MCF 10A (cell line): Measurements from ENCODE around the gene PTBP2. TPM values are rescaled to one million over a fixed set of nuclear protein-coding genes. Genes with fewer than 3 reads are reported as not detected.
A peak's percentile ranks its signal among the peaks of the same experiment; 100 is the strongest.

Experiments
- BruUV-seq: library from RNA; stranded (reverse); fragments of 400-500 nt; replicated peaks from 2 replicates; lab custom pipeline; 2021; lab: Mats Ljungman, UMichigan
- CTCF ChIA-PET: fragments of 300-600 bp; sonication (Branson Sonifier 250); formaldehyde crosslinking; extraction: SDS; loops from one replicate; lab custom pipeline; 2021; ENCODE audit warnings: antibody characterized with exemption, inconsistent platforms; lab: Yijun Ruan, JAX
- POLR2A ChIA-PET: fragments of 300-600, 350-650 bp; sonication (Branson Sonifier 250); formaldehyde crosslinking; extraction: SDS; loops from one replicate; lab custom pipeline; 2020; ENCODE audit warnings: antibody characterized with exemption, inconsistent platforms; lab: Yijun Ruan, JAX
- DNase-seq: peaks from one replicate; pipeline ENCODE4 v3.0.0-alpha.2; 2018; ENCODE audit not compliant: unreplicated experiment
- H3K27ac Mint-ChIP-seq: one replicate; pipeline ENCODE4 v1.8.0; 2022; ENCODE audit warnings: mild to moderate bottlenecking, low read depth, mixed read lengths; ENCODE audit not compliant: unreplicated experiment
- H3K27me3 Mint-ChIP-seq: one replicate; pipeline ENCODE4 v1.8.0; 2022; ENCODE audit warnings: mixed read lengths; ENCODE audit not compliant: insufficient read depth, unreplicated experiment
- H3K36me3 Mint-ChIP-seq: one replicate; pipeline ENCODE4 v1.8.0; 2022; ENCODE audit warnings: mild to moderate bottlenecking, moderate library complexity, mixed read lengths; ENCODE audit not compliant: insufficient read depth, unreplicated experiment
- H3K4me1 Mint-ChIP-seq: one replicate; pipeline ENCODE4 v1.8.0; 2022; ENCODE audit warnings: mixed read lengths; ENCODE audit not compliant: insufficient read depth, unreplicated experiment
- H3K4me3 Mint-ChIP-seq: one replicate; pipeline ENCODE4 v1.8.0; 2022; ENCODE audit warnings: mild to moderate bottlenecking, moderate library complexity, mixed read lengths; ENCODE audit not compliant: unreplicated experiment
- H3K9me3 Mint-ChIP-seq: one replicate; pipeline ENCODE4 v1.8.0; 2022; ENCODE audit warnings: mixed read lengths; ENCODE audit not compliant: unreplicated experiment
- intact Hi-C: fragments of 100-400 bp; cut with micrococcal nuclease; formaldehyde crosslinking; loops from 2 replicates; pipeline ENCODE4 v1.14.1; 2022
- total RNA-seq: library from RNA; stranded (reverse); gene quantifications from 2 replicates; pipeline ENCODE4 v1.2.3, GENCODE V29; 2022
- TF ChIP-seq, protein P1 (sequence below): fragments of 200-600 bp; IDR thresholded peaks from one replicate; pipeline ENCODE4 v1.8.0; 2022; ENCODE audit warnings: antibody characterized with exemption, mild to moderate bottlenecking; ENCODE audit not compliant: unreplicated experiment

PTBP2 gene
- total RNA-seq, 1 experiment from 2014 or later: 17.3 TPM

GRCh38 chr1:96842215-96842614, 120.6 kb downstream of the PTBP2 start:
- Mint-ChIP-seq H3K27me3 (no peaks in the 10 kb centered on the region), H3K27ac (no peak overlapping the region), H3K36me3 (no peaks in the 10 kb centered on the region), H3K4me1 (no peaks in the 10 kb centered on the region), H3K4me3 (no peak overlapping the region), H3K9me3 (no peaks in the 10 kb centered on the region)
- TF ChIP-seq, protein P1, sequence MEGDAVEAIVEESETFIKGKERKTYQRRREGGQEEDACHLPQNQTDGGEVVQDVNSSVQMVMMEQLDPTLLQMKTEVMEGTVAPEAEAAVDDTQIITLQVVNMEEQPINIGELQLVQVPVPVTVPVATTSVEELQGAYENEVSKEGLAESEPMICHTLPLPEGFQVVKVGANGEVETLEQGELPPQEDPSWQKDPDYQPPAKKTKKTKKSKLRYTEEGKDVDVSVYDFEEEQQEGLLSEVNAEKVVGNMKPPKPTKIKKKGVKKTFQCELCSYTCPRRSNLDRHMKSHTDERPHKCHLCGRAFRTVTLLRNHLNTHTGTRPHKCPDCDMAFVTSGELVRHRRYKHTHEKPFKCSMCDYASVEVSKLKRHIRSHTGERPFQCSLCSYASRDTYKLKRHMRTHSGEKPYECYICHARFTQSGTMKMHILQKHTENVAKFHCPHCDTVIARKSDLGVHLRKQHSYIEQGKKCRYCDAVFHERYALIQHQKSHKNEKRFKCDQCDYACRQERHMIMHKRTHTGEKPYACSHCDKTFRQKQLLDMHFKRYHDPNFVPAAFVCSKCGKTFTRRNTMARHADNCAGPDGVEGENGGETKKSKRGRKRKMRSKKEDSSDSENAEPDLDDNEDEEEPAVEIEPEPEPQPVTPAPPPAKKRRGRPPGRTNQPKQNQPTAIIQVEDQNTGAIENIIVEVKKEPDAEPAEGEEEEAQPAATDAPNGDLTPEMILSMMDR: peak; percentile 11
- intact Hi-C loops: no loop called here
- DNase-seq: no peak
- ChIA-PET CTCF (no interaction called here), POLR2A (no interaction called here)
- no TSS peak for BruUV-seq

- no peak overlapping the region for H3K4me3 Mint-ChIP-seq
- BruUV-seq: no TSS peak
- POLR2A ChIA-PET: no interaction called here
- H3K9me3 Mint-ChIP-seq: no peaks in the 10 kb centered on the region
- no peaks in the 10 kb centered on the region for H3K4me1 Mint-ChIP-seq
- H3K36me3 Mint-ChIP-seq: no peaks in the 10 kb centered on the region
- TF ChIP-seq, protein P1: no peak
- H3K27me3 Mint-ChIP-seq: no peaks in the 10 kb centered on the region
- CTCF ChIA-PET: interaction anchor here (0.8 kb wide), 1 partner anchor 439 kb away, joined by 3 read pairs; no protein-coding TSS in a partner anchor
- DNase-seq: no peak
- H3K27ac Mint-ChIP-seq: no peak overlapping the region
- intact Hi-C loops: no loop called here
Observed at GRCh38 chr1:96843196-96843595, 121.6 kb downstream of the PTBP2 start.

- no peak overlapping the region for H3K27ac Mint-ChIP-seq
- DNase-seq: no peak
- no TSS peak for BruUV-seq
- intact Hi-C loops: no loop called here
- H3K27me3 Mint-ChIP-seq: no peaks in the 10 kb centered on the region
- POLR2A ChIA-PET: no interaction called here
- H3K9me3 Mint-ChIP-seq: no peaks in the 10 kb centered on the region
- TF ChIP-seq, protein P1: no peak
- no peaks in the 10 kb centered on the region for H3K4me1 Mint-ChIP-seq
- CTCF ChIA-PET: interaction anchor here (0.8 kb wide), 1 partner anchor 438 kb away, joined by 3 read pairs; no protein-coding TSS in a partner anchor
- H3K36me3 Mint-ChIP-seq: no peaks in the 10 kb centered on the region
- no peak overlapping the region for H3K4me3 Mint-ChIP-seq
Observed at GRCh38 chr1:96843601-96844000, 122.0 kb downstream of the PTBP2 start.

GRCh38 chr1:96845464-96845863, 123.9 kb downstream of the PTBP2 start:
- intact Hi-C loops: no loop called here
- Mint-ChIP-seq H3K9me3 (no peaks in the 10 kb centered on the region), H3K4me1 (no peaks in the 10 kb centered on the region), H3K36me3 (no peaks in the 10 kb centered on the region), H3K27me3 (no peaks in the 10 kb centered on the region), H3K27ac (no peak overlapping the region), H3K4me3 (no peak overlapping the region)
- ChIA-PET CTCF (no interaction called here), POLR2A (no interaction called here)
- DNase-seq: peak; percentile 35
- BruUV-seq: no TSS peak
- TF ChIP-seq, protein P1: peak; percentile 42
